Chondrocyte (in vitro differentiated cells): ENCODE measurements around the gene ABHD6. TPM values are rescaled to one million over a fixed set of nuclear protein-coding genes. Genes with fewer than 3 reads are reported as not detected.
A peak's percentile ranks its signal among the peaks of the same experiment; 100 is the strongest.

Source experiments
- DNase-seq: peaks from one replicate; pipeline ENCODE4 v3.0.0; 2021; ENCODE audit warnings: mixed read lengths, low spot score
- H3K27ac Mint-ChIP-seq: one replicate; pipeline ENCODE4 v1.8.0; 2021; ENCODE audit warnings: mild to moderate bottlenecking, moderate library complexity, mixed read lengths; ENCODE audit not compliant: unreplicated experiment
- H3K27me3 Mint-ChIP-seq: 2 replicates; pipeline ENCODE4 v1.8.0; 2021; ENCODE audit warnings: low read depth, mixed read lengths
- H3K36me3 Mint-ChIP-seq: 2 replicates; pipeline ENCODE4 v1.8.0; 2021; ENCODE audit warnings: low read depth, mixed read lengths
- H3K4me1 Mint-ChIP-seq: 2 replicates; pipeline ENCODE4 v1.8.0; 2021; ENCODE audit warnings: low read depth, mild to moderate bottlenecking, mixed read lengths
- H3K4me3 Mint-ChIP-seq: one replicate; pipeline ENCODE4 v1.8.0; 2021; ENCODE audit warnings: mild to moderate bottlenecking, moderate library complexity, mixed read lengths; ENCODE audit not compliant: unreplicated experiment
- H3K9me3 Mint-ChIP-seq: 2 replicates; pipeline ENCODE4 v1.8.0; 2021; ENCODE audit warnings: low read depth, mixed read lengths
- total RNA-seq: library from RNA; stranded (reverse); gene quantifications from 3 replicates; pipeline ENCODE4 v1.2.1, GENCODE V29; 2021
- TF ChIP-seq, protein P1 (sequence below): fragments of 200-600 bp; sonication (generic); IDR thresholded peaks from 2 replicates; pipeline ENCODE4 v1.5.0; 2021; ENCODE audit warnings: antibody characterized with exemption, mild to moderate bottlenecking, moderate library complexity

Gene ABHD6
- total RNA-seq, 1 donor from 2014 or later: 7.4 TPM

DNA sequence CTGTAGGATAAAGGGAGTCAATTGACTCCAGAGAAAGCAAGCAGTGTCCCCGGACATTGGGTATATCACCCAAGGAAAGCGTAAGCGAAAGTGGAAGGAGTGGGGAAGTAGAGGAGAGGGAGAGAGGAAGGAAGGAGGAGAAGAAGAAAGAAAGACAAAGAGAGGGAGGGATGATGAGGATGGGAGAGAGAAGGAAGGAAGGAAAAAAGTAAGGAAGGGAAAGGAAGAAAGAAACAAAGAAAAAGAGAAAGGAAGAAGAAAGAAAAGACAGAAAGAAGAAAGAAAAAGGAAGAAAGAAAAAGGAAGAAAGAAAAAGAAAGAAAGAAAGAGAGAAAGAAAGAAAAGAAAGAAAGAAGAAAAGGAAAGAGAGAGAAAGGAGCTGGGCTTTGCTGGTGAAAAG is 27.7 kb upstream of the ABHD6 start:
- DNase-seq: no peak
- no peaks in the 10 kb centered on the region for H3K4me1 Mint-ChIP-seq
- H3K4me3 Mint-ChIP-seq: no peak overlapping the region
- no peaks in the 10 kb centered on the region for H3K9me3 Mint-ChIP-seq
- TF ChIP-seq, protein P1, sequence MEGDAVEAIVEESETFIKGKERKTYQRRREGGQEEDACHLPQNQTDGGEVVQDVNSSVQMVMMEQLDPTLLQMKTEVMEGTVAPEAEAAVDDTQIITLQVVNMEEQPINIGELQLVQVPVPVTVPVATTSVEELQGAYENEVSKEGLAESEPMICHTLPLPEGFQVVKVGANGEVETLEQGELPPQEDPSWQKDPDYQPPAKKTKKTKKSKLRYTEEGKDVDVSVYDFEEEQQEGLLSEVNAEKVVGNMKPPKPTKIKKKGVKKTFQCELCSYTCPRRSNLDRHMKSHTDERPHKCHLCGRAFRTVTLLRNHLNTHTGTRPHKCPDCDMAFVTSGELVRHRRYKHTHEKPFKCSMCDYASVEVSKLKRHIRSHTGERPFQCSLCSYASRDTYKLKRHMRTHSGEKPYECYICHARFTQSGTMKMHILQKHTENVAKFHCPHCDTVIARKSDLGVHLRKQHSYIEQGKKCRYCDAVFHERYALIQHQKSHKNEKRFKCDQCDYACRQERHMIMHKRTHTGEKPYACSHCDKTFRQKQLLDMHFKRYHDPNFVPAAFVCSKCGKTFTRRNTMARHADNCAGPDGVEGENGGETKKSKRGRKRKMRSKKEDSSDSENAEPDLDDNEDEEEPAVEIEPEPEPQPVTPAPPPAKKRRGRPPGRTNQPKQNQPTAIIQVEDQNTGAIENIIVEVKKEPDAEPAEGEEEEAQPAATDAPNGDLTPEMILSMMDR: no peak
- peak overlapping the region; percentile 9 for H3K27ac Mint-ChIP-seq
- peaks cover 17% of the 10 kb centered on the region for H3K27me3 Mint-ChIP-seq
- H3K36me3 Mint-ChIP-seq: no peaks in the 10 kb centered on the region

DNA sequence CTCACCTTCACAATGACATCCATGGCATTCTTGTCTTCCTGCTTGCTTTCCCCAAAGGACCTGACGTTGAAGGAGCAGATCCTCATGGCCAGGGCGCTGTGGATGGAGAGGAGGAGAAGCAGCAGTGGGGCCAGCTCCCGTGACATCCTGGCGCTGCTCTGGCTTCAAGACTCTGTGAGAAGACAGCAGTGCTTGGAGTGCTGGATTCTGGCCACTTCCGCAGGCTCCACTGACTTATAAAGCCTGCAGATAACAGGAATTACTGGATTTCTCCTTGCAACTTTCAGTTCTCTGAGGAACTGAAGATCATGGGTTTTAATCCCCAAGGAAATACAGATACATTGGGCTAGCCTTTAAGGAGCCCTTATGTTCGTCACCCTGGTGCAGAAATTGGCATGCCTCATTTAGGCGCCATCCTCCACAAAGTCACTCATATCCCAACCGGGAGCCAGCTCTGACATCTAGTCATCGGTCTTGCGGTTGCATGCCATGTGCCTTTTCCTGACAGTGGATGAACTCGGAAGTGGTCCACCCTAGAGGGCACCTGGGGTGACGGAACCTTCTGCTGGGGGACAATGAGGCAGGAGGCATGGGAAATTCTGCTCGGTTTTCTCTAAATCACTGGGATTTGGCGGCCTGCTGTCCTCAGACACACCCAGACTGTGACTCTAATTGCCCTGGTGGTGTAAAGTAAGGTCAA is 26.7 kb upstream of the ABHD6 start, which contains the start of gene DNASE1L3:
Gene DNASE1L3, minus strand, starts transcription at position 212 of the 700 bp plus-strand sequence. Its CDS starts 66 bp downstream, at position 146.
- Mint-ChIP-seq H3K27ac (peak within 1 kb of the TSS; percentile 9), H3K4me1 (no peaks in the 10 kb centered on the region), H3K4me3 (no peak within 1 kb of the TSS), H3K27me3 (peaks cover 20% of the 10 kb centered on the region), H3K36me3 (no peaks in the 10 kb centered on the region), H3K9me3 (no peaks in the 10 kb centered on the region)
- no peak for DNase-seq
- TF ChIP-seq, protein P1: no peak

DNA sequence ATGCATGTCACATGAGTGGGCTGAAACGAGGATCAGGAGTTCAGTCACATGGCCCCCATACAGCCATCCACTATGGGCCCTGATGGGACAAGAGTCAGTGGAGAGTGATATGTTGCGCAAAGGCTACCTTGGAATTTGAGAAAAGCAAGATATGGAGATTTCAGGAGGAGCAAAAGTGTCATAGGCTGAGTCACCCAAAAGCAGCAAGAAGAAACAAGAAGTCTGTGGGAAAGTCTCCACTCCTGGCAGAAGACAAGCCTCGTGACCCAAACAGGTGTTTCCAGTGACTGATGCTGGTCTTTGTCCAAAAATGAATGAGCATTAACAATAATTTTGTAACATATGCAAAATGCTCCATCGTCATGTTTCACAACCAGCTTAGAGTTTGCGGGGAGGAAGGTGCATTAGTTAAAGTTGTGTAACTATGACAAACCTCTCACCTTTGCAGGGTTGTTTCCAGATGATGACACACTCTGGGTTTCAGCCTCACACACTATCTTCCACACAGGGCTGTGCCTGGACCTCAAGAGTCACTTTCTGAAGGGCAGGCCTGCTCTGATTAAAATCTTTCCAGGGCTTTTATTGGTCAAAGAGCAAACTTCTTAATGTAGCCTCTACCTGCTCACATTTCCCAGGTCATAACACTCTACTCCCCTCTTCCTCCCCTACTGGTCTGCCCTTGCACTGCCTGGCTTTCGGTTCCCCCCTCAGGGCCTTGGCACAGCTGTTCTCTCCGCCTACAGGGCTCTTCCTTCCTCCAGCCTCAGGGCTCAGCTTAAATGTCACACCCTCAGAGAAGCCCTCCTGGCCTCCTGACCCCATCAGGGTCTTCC is 22.9 kb upstream of the ABHD6 start:
- H3K27me3 Mint-ChIP-seq: peaks cover 18% of the 10 kb centered on the region
- no peak for DNase-seq
- TF ChIP-seq, protein P1: no peak
- H3K36me3 Mint-ChIP-seq: no peaks in the 10 kb centered on the region
- H3K9me3 Mint-ChIP-seq: no peaks in the 10 kb centered on the region
- no peak overlapping the region for H3K27ac Mint-ChIP-seq
- no peak overlapping the region for H3K4me3 Mint-ChIP-seq
- peaks cover 6% of the 10 kb centered on the region for H3K4me1 Mint-ChIP-seq

DNA sequence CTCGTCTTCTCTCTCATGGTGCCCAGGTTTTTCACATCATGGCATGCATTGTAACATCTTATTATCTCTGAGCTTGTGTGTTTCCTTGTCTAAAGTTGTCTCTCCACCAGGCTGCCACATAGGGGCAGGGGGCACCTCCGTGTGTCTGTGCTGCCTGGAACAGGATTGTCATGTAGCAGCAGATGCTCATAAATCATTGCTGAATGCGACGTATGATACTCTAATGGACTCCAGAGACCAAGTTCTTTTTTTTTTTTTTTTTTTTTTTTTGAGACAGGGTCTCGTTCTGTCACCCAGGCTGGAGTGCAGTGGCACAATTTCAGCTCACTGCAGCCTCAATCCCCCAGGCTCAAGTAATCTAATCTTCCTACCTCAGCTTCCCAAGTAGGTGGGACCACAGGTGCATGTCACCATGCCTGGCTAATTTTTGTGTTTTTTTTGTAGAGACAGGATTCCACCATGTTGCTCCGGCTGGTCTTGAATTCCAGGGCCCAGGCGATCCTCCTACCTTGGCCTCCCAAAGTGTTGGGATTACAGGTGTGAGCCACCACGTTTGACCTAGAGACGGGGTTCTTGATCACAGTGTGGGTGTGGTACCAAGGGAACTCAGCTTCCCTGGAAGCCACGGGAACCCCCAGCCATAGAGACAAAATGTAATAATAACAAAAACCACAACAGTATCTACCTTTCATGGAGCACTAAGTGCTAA is 22.1 kb upstream of the ABHD6 start:
- TF ChIP-seq, protein P1: no peak
- H3K9me3 Mint-ChIP-seq: peaks cover 5% of the 10 kb centered on the region

More for the DNA sequence above, 22.1 kb upstream of the ABHD6 start:
- H3K27ac Mint-ChIP-seq: no peak overlapping the region
- no peaks in the 10 kb centered on the region for H3K36me3 Mint-ChIP-seq
- peaks cover 14% of the 10 kb centered on the region for H3K27me3 Mint-ChIP-seq
- DNase-seq: no peak
- H3K4me1 Mint-ChIP-seq: peaks cover 6% of the 10 kb centered on the region
- no peak overlapping the region for H3K4me3 Mint-ChIP-seq
